SK-N-SH treated with all-trans-retinoic acid at 6 μM for 48 hours (cell line): Measurements from ENCODE around the gene CISD1.

Source experiments
- GLIS3 ChIP-seq: fragments of 250-450 bp; sonication (Bioruptor Pico); IDR thresholded peaks from 2 replicates; pipeline ENCODE4 v1.5.0; 2020; ENCODE audit warnings: mild to moderate bottlenecking, moderate library complexity
- ZNF8 ChIP-seq: fragments of 450-650 bp; formaldehyde crosslinking; IDR thresholded peaks from 2 replicates; pipeline ENCODE4 v1.5.0; 2020; ENCODE audit warnings: mild to moderate bottlenecking, moderate library complexity

- TF ChIP-seq ZNF8 (CRISPR knock-in tag) (no peak), GLIS3 (CRISPR knock-in tag) (no peak)
Observed at GRCh38 chr10:58322072-58322834, 53.3 kb downstream of the CISD1 start.
